B cell (primary cell): ENCODE measurements around the gene RAB6B. TPM values are rescaled to one million over a fixed set of nuclear protein-coding genes. Genes with fewer than 3 reads are reported as not detected.

Experiments
- ATAC-seq: fragments of 200-7000 bp; cut with Tn5 transposase; one replicate; pipeline ENCODE4 v1.10.0; 2021; ENCODE audit warnings: low read depth, mild to moderate bottlenecking, moderate number of reproducible peaks, moderate library complexity
- CTCF ChIA-PET: fragments of 350-600 bp; sonication (Branson Sonifier 250); formaldehyde crosslinking; loops from one replicate; lab custom pipeline; 2021; ENCODE audit warnings: antibody characterized with exemption, inconsistent platforms; lab: Charles Lee
- POLR2A ChIA-PET: fragments of 350-600 bp; sonication (Branson Sonifier 250); formaldehyde crosslinking; loops from one replicate; lab custom pipeline; 2021; ENCODE audit warnings: antibody characterized with exemption; lab: Charles Lee
- DNase-seq: peaks from one replicate; pipeline ENCODE4 v3.0.0; 2013
- H2AFZ ChIP-seq: 2 replicates; pipeline ENCODE4 v1.6.1; 2012; ENCODE audit warnings: mild to moderate bottlenecking, low read depth, low read length; ENCODE audit not compliant: insufficient read depth, poor library complexity, severe bottlenecking
- H3K27ac ChIP-seq, 2 donors: 1 replicate in 1 of 2; 2 replicates in 1 of 2; pipeline ENCODE4 v1.5.1; 2012 to 2013; ENCODE audit warnings: low read length in 2 of 2, mild to moderate bottlenecking in 2 of 2, moderate library complexity in 1 of 2
- H3K27me3 ChIP-seq, 4 experiments: fragments of 200-600 bp in 1 of 4; sonication (generic) in 1 of 4; replicated peaks in 1 of 4; 1 replicate in 2 of 4; 2 replicates in 2 of 4; pipeline versions ENCODE4 v1.6.1 to v1.7.0; 2013 to 2016; ENCODE audit warnings: low read length in 3 of 4, mild to moderate bottlenecking in 2 of 4, mixed read lengths in 1 of 4, moderate library complexity in 1 of 4; ENCODE audit not compliant: insufficient read depth in 4 of 4, control insufficient read depth in 3 of 4; ENCODE audit errors: control extremely low read depth in 1 of 4
- H3K36me3 ChIP-seq, 2 experiments: replicated peaks in 1 of 2; 1 replicate in 1 of 2; 2 replicates in 1 of 2; pipeline versions ENCODE4 v1.6.1 to v1.7.1; 2013; ENCODE audit warnings: low read length in 1 of 2; ENCODE audit not compliant: insufficient read depth in 2 of 2, control insufficient read depth in 1 of 2; ENCODE audit errors: control extremely low read depth in 1 of 2, extremely low read depth in 1 of 2
- H3K4me1 ChIP-seq, 2 donors: fragments of 200-600 bp in 1 of 2; sonication (generic) in 1 of 2; 1 replicate in 1 of 2; 2 replicates in 1 of 2; pipeline versions ENCODE4 v1.5.1 to v1.6.1; 2013 to 2017; ENCODE audit warnings: low read length in 2 of 2; ENCODE audit not compliant: control insufficient read depth in 2 of 2, insufficient read depth in 2 of 2
- H3K4me2 ChIP-seq: replicated peaks from 2 replicates; pipeline ENCODE3; 2012; ENCODE audit warnings: mild to moderate bottlenecking, low read depth, low read length; ENCODE audit not compliant: poor library complexity, severe bottlenecking
- H3K4me3 ChIP-seq, 5 experiments: fragments of 200-600 bp in 1 of 5; sonication (generic) in 1 of 5; 1 replicate in 3 of 5; 2 replicates in 2 of 5; pipeline versions ENCODE4 v1.5.1 to v1.7.0; 2011 to 2016; ENCODE audit warnings: low read length in 4 of 5, mild to moderate bottlenecking in 4 of 5, low read depth in 2 of 5, control low read depth in 1 of 5, moderate library complexity in 1 of 5; ENCODE audit not compliant: insufficient read depth in 1 of 5; ENCODE audit errors: control extremely low read depth in 1 of 5, extremely low read depth in 1 of 5
- H3K79me2 ChIP-seq: fragments of 200-600 bp; sonication (generic); one replicate; pipeline ENCODE4 v1.6.0; 2016; ENCODE audit warnings: low read length; ENCODE audit not compliant: control insufficient read depth, insufficient read depth
- H3K9ac ChIP-seq: fragments of 200-600 bp; sonication (generic); 2 replicates; pipeline ENCODE4 v1.6.1; 2017; ENCODE audit warnings: mild to moderate bottlenecking, low read length, moderate library complexity
- H3K9me3 ChIP-seq, 3 donors: one replicate each; pipeline versions ENCODE4 v1.6.1 to v1.7.1; 2013; ENCODE audit warnings: low read length in 2 of 3; ENCODE audit not compliant: control insufficient read depth in 2 of 3, insufficient read depth in 1 of 3; ENCODE audit errors: control extremely low read depth in 1 of 3
- H4K20me1 ChIP-seq: 2 replicates; pipeline ENCODE4 v1.6.0; 2012; ENCODE audit warnings: mild to moderate bottlenecking, low read length; ENCODE audit not compliant: insufficient read depth, control insufficient read depth, poor library complexity, severe bottlenecking
- H3K27ac Mint-ChIP-seq: one replicate; pipeline ENCODE4 v1.8.0; 2021; ENCODE audit warnings: mixed read lengths
- H3K27me3 Mint-ChIP-seq: one replicate; pipeline ENCODE4 v1.8.0; 2021; ENCODE audit warnings: mixed read lengths
- H3K4me1 Mint-ChIP-seq: one replicate; pipeline ENCODE4 v1.8.0; 2021; ENCODE audit warnings: mixed read lengths
- H3K4me3 Mint-ChIP-seq: one replicate; pipeline ENCODE4 v1.8.0; 2021; ENCODE audit warnings: mixed read lengths
- H3K9me3 Mint-ChIP-seq: one replicate; pipeline ENCODE4 v1.8.0; 2022; ENCODE audit warnings: mixed read lengths; ENCODE audit not compliant: insufficient read depth
- CTCF ChIP-seq: fragments of 200-600 bp; IDR thresholded peaks from one replicate; pipeline ENCODE4 v1.8.0; 2022; ENCODE audit warnings: antibody characterized with exemption, mild to moderate bottlenecking
- EZH2 ChIP-seq: IDR thresholded peaks from 2 replicates; pipeline ENCODE4 v1.6.1; 2012; ENCODE audit warnings: borderline replicate concordance, low read depth, mild to moderate bottlenecking, moderate library complexity, low read length; ENCODE audit not compliant: insufficient read depth, poor library complexity, severe bottlenecking
- WGBS: methylation state at CpG from one replicate; pipeline ENCODE4 v1.1.5; 2013; ENCODE audit warnings: missing lambda C conversion rate; ENCODE audit not compliant: insufficient coverage; 5-methylcytosine and 5-hydroxymethylcytosine counted together
- intact Hi-C: fragments of 100-400 bp; cut with micrococcal nuclease; formaldehyde crosslinking; loops from one replicate; pipeline ENCODE4 v1.10.0; 2022
- polyA plus RNA-seq: library from polyadenylated mRNA; depleted of rRNA; stranded (reverse); fragments of >200 nt; gene quantifications from 2 replicates; pipeline ENCODE4 v1.2.3, GENCODE V29; 2012
- total RNA-seq, 2 donors: library from RNA; stranded (reverse); fragments of 120-200 nt in 1 of 2; gene quantifications; 1 replicate in 1 of 2; 2 replicates in 1 of 2; pipeline versions ENCODE4 v1.2.3 to v1.2.4, GENCODE V29; 2013 to 2022

RAB6B gene
- total and polyA plus RNA-seq, 2 donors (not counting 1 experiment from before 2014, with no cell fraction given), result not detected

DNA sequence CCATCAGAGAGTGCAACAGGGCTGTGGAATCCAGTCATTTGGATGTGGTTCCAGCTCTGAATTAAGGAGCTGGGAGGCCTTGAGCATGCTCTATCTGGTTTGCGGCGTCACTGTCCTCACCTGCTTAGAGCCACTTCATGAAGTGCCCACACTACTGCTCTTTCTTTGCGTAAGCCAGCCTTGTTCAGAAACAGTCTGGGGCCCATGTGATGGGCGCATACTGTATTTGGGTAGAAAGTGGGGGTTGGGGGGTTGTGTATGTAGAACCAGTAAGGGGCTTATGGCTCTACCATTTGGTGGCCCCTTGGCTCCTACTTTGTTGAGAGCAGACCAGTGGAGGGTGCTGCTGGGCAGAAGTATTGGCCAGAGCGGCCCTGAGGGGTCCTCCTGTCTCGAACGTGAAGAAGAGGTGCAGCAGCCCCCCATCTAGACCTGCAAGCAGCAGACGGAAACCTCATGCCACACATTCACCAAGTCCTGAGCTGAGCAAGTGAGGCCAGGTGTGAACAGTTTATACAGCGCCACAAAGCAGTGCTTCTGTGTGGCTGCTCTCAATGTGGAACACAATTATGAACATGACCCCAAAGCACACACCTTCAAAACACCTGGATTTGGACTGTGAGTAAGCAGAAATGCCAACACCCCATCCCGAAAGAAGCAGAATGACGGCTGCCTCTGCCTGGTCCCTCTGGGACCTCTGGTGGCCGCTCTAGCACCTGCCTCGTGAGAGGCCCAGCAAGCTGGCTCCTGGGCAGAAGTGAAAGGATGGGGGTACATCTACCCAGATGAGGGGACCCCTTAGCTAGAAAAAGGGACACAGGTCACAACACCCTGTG, 63.5 kb downstream of the RAB6B start:
- TF ChIP-seq CTCF (no peak), EZH2 (no peak)
- Histone ChIP-seq H3K4me3 (no peak overlapping the region), H3K79me2 (no peaks in the 10 kb centered on the region), H3K9ac (no peak overlapping the region), H2AFZ (no peak overlapping the region), H3K27me3 (no peaks in the 10 kb centered on the region), H3K4me2 (no peak overlapping the region), H4K20me1 (no peaks in the 10 kb centered on the region), H3K27ac (no peak overlapping the region), H3K36me3 (no peaks in the 10 kb centered on the region), H3K9me3 (no peaks in the 10 kb centered on the region), H3K4me1 (no peaks in the 10 kb centered on the region)
- no peak overlapping the region for H3K4me3 Mint-ChIP-seq
- H3K27ac Mint-ChIP-seq, result no peak overlapping the region
- peaks cover 6% of the 10 kb centered on the region for H3K27me3 Mint-ChIP-seq
- CTCF ChIA-PET, result interaction anchor here (1.4 kb wide), 1 partner anchor 12 kb away, joined by 3 read pairs; no protein-coding TSS in a partner anchor
- H3K9me3 Mint-ChIP-seq, result no peaks in the 10 kb centered on the region
- intact Hi-C loops, result no loop called here
- H3K4me1 Mint-ChIP-seq, result no peaks in the 10 kb centered on the region
- WGBS, result 77% methylated on average over 11 of the region's 13 CpGs
- ATAC-seq (no peak), DNase-seq (no peak)
- POLR2A ChIA-PET, result no interaction called here

DNA sequence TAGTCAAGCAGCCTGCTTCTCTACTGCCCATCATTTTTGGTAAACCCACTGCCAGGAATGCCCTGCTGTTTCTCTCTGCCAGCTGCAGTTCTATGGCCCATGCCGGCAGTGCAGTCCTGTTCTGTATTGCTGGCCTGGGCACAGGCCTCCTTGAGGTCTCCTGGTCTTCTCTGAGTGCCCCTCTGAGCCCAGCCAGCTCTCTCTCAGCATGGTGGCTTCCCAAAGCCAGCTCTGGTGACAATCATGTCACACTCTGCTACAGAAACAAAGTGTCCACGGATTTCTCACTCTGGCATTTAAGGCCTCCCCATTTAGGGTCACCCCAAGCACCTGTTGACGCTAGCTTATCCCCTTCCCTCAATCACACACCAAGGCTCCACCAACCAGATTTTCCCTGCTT, 65.6 kb downstream of the RAB6B start:
- H3K27me3 ChIP-seq, result no peaks in the 10 kb centered on the region
- no peak for DNase-seq
- no peak overlapping the region for H2AFZ ChIP-seq
- no peaks in the 10 kb centered on the region for H4K20me1 ChIP-seq
- ChIA-PET POLR2A (no interaction called here), CTCF (no interaction called here)
- no peaks in the 10 kb centered on the region for H3K4me1 ChIP-seq
- intact Hi-C loops, result no loop called here
- H3K4me3 ChIP-seq, result no peak overlapping the region
- H3K36me3 ChIP-seq, result peaks cover 0 to 7% of the 10 kb centered on the region in 2 experiments
- no peaks in the 10 kb centered on the region for H3K4me1 Mint-ChIP-seq
- H3K27ac Mint-ChIP-seq, result no peak overlapping the region
- no peak overlapping the region for H3K4me2 ChIP-seq
- TF ChIP-seq EZH2 (no peak), CTCF (no peak)
- no peaks in the 10 kb centered on the region for H3K9me3 Mint-ChIP-seq
- no peaks in the 10 kb centered on the region for H3K79me2 ChIP-seq
- H3K9me3 ChIP-seq, result no peaks in the 10 kb centered on the region
- ATAC-seq, result no peak
- H3K27ac ChIP-seq, result no peak overlapping the region
- no peak overlapping the region for H3K9ac ChIP-seq
- peaks cover 6% of the 10 kb centered on the region for H3K27me3 Mint-ChIP-seq
- H3K4me3 Mint-ChIP-seq, result no peak overlapping the region
- WGBS, result 94% methylated on average over 3 of the region's 3 CpGs
